Measurements from ENCODE around the gene BBOX1. TPM values are rescaled to one million over a fixed set of nuclear protein-coding genes. Genes with fewer than 3 reads are reported as not detected.

Gene BBOX1
- total RNA-seq, 1 donor from 2014 or later: not detected

GRCh38 chr11:27025312-27025955, 15.2 kb upstream of the BBOX1 start:
- intact Hi-C loops (cut with micrococcal nuclease): no loop called here

GRCh38 chr11:27025957-27026733, 14.5 kb upstream of the BBOX1 start:
- intact Hi-C loops (cut with micrococcal nuclease): no loop called here

- intact Hi-C loops (cut with micrococcal nuclease): no loop called here
These were observed 12.1 kb upstream of the BBOX1 start for GRCh38 chr11:27028561-27028965.

- intact Hi-C loops (cut with micrococcal nuclease): no loop called here
These were observed 10.6 kb upstream of the BBOX1 start for GRCh38 chr11:27029966-27030365.

GRCh38 chr11:27031754-27032153, 8.9 kb upstream of the BBOX1 start:
- intact Hi-C loops (cut with micrococcal nuclease): no loop called here

- intact Hi-C loops (cut with micrococcal nuclease): no loop called here
These were observed 742 bp upstream of the BBOX1 start for GRCh38 chr11:27039873-27040272.

GRCh38 chr11:27041141-27041899, 705 bp downstream of the BBOX1 start:
- intact Hi-C loops (cut with micrococcal nuclease): no loop called here

- intact Hi-C loops (cut with micrococcal nuclease): no loop called here
These were observed 6.3 kb downstream of the BBOX1 start for GRCh38 chr11:27046956-27047355.

GRCh38 chr11:27052668-27053067, 12.1 kb downstream of the BBOX1 start:
- intact Hi-C loops (cut with micrococcal nuclease): no loop called here

- intact Hi-C loops (cut with micrococcal nuclease): no loop called here
These were observed 14.6 kb downstream of the BBOX1 start for GRCh38 chr11:27055065-27055682.

GRCh38 chr11:27057091-27057780, 16.6 kb downstream of the BBOX1 start:
- intact Hi-C loops (cut with micrococcal nuclease): no loop called here

GRCh38 chr11:27058456-27058855, 17.8 kb downstream of the BBOX1 start:
- intact Hi-C loops (cut with micrococcal nuclease): no loop called here

GRCh38 chr11:27059431-27059830, 18.8 kb downstream of the BBOX1 start:
- intact Hi-C loops (cut with micrococcal nuclease): no loop called here

- intact Hi-C loops (cut with micrococcal nuclease): no loop called here
These were observed 20.3 kb downstream of the BBOX1 start for GRCh38 chr11:27060816-27061460.

GRCh38 chr11:27061461-27061821, 20.8 kb downstream of the BBOX1 start:
- intact Hi-C loops (cut with micrococcal nuclease): no loop called here

GRCh38 chr11:27064086-27064485, 23.5 kb downstream of the BBOX1 start:
- intact Hi-C loops (cut with micrococcal nuclease): no loop called here

GRCh38 chr11:27075192-27075591, 34.6 kb downstream of the BBOX1 start:
- intact Hi-C loops (cut with micrococcal nuclease): no loop called here

GRCh38 chr11:27075655-27076054, 35.0 kb downstream of the BBOX1 start:
- intact Hi-C loops (cut with micrococcal nuclease): no loop called here

GRCh38 chr11:27076121-27076589, 35.5 kb downstream of the BBOX1 start:
- intact Hi-C loops (cut with micrococcal nuclease): no loop called here

GRCh38 chr11:27081056-27081455, 40.4 kb downstream of the BBOX1 start:
- intact Hi-C loops (cut with micrococcal nuclease): no loop called here

- intact Hi-C loops (cut with micrococcal nuclease): no loop called here
These were observed 42.6 kb downstream of the BBOX1 start for GRCh38 chr11:27083241-27083640.

All from T-helper 1 cell treated with Interleukin-12 subunit alpha and Interleukin-12 subunit beta and Interleukin-4 antibody, amounts not matched to agents 30 ng/mL and 1 ng/mL, for 36 hours (primary cell).